Erythroblast (primary cell): ENCODE data around the gene GNA12.
"Not testable (repeated sequence)": the region's sequence is repeated elsewhere in the genome, so short reads cannot be mapped to it uniquely, and the experiment has no call there.

Experiments used
- DNase-seq, 2 experiments: peaks; one replicate each; lab custom pipeline; 2025; lab: John Stamatoyannopoulos, UW
- GATA1 ChIP-seq: IDR thresholded peaks from 2 replicates; pipeline ENCODE4 v1.6.1; 2011; ENCODE audit warnings: low read depth, mild to moderate bottlenecking, control low read depth, low read length, moderate library complexity
- POLR2A ChIP-seq: IDR thresholded peaks from 2 replicates; pipeline ENCODE4 v1.6.1; 2011; ENCODE audit warnings: mild to moderate bottlenecking, low read length

The GNA12 gene

GRCh38 chr7:2724453-2725177 lies 119.5 kb downstream of the GNA12 start:
- no peak for DNase-seq

DNA sequence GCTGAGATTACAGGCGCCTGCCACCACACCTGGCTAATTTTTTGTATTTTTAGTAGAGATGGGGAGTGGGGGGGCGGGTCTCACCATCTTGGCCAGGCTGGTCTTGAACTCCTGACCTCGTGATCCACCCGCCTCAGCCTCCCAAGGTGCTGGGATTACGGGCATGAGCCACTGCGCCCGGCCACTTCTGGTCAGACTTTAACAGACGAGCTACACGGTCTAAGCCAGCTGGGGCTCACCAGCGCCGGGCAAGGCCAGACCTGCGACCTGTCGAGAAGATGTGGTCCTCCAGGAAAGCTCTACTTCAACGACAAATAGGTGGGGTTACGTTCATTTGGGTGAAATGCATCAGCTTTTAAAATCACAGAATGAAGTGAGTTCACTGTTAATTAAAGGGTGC lies 120.1 kb downstream of the GNA12 start:
- not testable (repeated sequence) for DNase-seq

More at GRCh38 chr7:2724453-2725177, 119.5 kb downstream of the GNA12 start:
- TF ChIP-seq POLR2A (no peak), GATA1 (no peak)

DNA sequence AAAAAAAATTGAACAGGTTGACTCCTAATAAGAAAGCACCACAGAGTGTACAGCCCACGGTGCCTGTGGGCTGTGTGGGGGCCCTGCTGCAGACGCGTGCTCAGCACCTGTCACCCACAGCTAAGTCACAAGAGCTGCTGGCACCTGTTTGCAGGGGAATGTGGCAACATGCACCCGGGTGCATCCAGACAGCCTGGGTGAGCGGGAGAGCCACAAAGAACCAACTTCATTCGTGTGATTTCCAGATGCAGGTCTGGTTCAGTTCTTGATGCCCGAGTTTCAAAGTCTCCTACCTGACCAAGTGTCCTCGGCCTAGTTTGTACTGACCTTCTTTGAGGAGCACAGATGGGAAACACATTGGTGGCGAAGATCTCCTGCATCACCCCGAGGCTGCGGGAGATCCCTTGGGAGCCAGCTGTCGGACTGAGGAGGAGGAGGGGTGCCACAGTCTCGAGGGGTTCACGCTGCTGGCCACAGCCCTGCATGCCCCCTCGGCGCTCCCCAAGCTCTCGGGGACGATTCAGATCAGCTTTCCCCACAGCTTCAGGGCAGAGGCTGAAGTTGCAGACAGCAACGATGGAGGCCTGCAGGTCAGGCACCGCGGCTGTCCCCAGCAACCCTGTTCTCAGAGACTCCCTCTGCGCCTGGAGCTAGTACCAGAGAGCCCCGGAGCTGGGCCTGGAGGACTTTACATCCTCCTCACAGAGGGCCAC lies 120.8 kb downstream of the GNA12 start:
- TF ChIP-seq POLR2A = no peak
- no peak for DNase-seq

- DNase-seq = no peak
- no peak for TF ChIP-seq GATA1
- TF ChIP-seq POLR2A = no peak
Observed at GRCh38 chr7:2722591-2722990, 121.5 kb downstream of the GNA12 start.

- no peak for DNase-seq
- TF ChIP-seq GATA1 (no peak), POLR2A (no peak)
Observed at GRCh38 chr7:2721842-2722241, 122.3 kb downstream of the GNA12 start.

DNA sequence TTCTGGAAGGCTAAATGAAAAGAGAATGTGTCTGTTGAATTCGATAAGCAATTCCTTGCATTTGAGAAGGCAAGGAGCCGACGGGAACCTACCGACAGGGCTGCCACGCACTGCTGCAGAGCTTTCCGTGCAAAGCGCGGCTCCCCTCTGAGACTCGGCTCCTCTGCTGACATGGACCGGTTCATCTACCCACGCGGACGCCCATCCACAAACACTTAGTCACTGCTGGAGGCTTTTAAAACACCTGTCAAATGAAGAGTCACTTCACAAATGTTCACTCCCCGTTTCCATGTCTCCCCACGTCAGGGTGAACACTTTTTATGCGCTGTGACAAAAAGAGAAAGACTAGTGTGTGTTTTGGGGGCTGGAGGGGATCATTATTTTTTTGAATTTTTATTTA lies 124.1 kb downstream of the GNA12 start:
- no peak for DNase-seq
- TF ChIP-seq POLR2A (no peak), GATA1 (no peak)

DNA sequence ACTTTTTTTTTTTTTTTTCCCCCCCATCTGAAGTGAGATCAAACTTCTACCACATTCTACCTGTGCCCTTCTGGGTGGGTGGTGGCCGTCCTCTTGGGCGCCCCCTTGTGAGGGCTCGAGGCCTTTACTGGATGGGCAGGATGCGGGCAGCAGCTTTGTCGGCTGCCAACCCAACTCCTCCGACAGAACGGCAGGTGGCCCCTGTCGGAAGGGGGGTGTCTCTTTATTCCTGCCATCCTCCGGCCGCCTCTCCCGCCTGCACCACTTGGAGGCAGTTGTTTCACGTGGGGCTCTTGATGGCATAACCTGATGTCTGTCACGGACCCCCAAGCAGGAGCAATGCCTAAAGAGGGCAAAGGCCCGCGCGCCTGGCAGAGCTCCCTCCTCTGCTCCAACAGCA lies 125.1 kb downstream of the GNA12 start:
- TF ChIP-seq GATA1 = no peak
- TF ChIP-seq POLR2A = no peak
- peak; percentile 29 to 67 for DNase-seq

DNA sequence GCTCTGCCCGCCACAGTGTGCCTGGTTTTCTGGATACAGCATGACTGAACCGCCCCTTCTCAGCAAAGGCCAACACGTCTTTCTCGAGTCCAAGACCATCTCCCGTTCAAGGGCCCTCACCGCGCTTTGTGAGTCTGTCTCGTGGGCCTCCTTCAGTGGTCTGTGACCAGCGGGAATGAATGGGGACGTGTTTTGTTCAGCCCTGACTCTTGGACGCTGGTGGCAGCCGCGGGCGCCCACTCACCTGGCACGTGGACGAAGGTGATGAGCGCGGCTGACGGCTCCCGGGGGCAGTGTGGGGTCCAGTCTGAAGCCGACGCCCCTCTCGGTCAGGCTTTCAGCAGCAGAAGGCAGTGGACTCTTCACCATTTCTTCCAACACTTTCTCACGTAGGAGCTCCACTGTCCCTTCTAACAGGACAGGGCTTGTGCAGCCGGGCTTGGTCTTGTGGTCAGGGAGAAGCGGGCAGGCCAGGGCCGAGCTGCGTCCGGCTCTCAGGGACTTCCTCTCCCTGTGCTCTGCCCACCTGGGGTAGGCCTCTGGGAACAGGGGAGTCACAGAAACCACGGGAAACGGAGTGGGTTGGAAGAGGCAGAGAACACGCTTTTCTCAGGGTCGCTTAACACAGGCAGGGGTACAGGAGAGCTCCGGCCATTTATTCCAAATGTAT lies 125.7 kb downstream of the GNA12 start:
- no peak for DNase-seq
- TF ChIP-seq POLR2A = no peak
- no peak for TF ChIP-seq GATA1

- peak; percentile 72 to 77 for DNase-seq
- TF ChIP-seq GATA1 (no peak), POLR2A (no peak)
Observed at GRCh38 chr7:2717293-2718261, 126.5 kb downstream of the GNA12 start.

DNA sequence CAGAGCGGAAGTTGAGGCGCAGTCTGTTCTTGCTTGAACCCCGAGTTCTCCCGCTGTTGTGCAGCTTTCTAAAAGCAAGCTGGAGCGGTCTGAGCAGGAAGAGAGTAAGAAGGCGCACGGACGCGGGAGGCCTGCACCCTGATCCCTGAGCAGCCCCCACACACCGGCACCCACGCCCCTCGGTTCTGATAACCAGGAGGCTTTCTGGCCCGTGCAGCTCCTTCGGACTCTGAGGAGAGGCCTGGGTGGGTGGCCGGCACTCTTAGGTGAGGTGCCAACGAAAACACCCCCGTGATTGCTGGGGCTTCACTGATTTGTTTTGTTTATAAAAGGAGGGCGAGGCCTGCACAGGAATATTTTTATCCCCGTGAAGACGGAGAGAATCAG lies 127.2 kb downstream of the GNA12 start:
- TF ChIP-seq GATA1 = no peak
- TF ChIP-seq POLR2A = no peak
- no peak for DNase-seq

- TF ChIP-seq GATA1 (no peak), POLR2A (no peak)
- no peak for DNase-seq
Observed at GRCh38 chr7:2716488-2716887, 127.6 kb downstream of the GNA12 start.

DNA sequence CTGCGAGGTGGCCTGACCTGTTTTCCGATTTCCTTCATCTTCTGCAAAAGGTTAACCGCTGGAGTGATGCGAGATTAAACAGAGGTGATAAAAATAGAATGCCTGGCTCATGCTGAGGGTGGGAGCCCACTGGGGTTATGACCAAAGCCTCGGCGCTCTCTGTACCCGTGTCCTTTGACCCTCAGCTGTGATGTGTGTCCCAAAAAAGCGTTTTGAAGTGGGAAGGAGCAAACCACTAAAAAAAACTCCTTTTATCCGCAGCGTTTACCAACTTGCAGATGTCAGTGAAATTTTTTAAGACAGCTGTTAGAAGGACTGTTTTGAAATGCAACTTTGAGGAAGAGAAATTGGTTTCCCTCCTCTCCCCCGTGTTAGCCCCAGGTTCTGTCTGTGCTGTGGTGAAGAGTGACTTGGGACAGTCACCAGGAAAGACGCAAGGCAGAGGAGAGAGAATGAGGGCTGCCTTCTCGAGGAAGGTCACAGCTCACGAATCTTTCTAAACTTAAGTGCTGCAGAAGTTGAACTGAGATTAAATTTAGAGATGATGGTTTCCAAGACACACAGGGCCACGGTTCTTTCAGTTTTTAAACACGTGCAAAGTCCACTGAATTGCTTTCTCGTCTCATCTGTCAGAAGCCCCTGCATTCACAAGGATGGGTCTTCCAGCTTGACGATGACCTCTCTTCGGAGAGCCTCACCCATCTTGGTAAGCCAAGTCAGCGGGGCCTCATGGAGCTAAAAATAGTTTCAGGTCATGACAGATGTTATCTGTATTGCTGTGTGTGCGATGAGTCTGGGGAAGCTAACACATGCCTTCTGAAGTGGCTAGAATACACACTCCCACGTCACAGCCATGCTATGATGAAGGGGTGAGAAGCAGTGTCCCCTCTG lies 128.5 kb downstream of the GNA12 start:
- peak in 1 of 2 experiments; percentile 14 for DNase-seq
- no peak for TF ChIP-seq GATA1
- no peak for TF ChIP-seq POLR2A

DNA sequence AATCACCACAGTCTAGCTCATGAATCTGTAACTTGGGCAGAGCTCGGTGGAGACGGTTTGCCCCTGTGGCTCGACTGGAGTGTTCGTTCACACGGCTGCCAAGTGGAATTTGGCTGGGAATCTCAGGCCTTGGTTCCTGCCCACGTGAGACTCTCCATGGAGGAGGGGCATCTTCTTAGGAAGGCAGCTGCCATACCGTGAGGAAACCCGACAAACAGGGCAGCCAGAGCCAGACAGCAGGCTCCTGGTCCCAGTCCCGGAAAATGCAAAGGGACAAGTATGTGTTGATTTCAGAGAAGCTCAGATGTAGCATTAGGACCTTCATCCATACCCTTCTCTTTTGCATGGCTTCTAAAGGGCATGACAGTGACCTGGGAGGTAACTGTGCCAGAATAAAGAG lies 129.5 kb downstream of the GNA12 start:
- TF ChIP-seq GATA1 = no peak
- TF ChIP-seq POLR2A = no peak
- DNase-seq = no peak

- no peak for TF ChIP-seq GATA1
- no peak for TF ChIP-seq POLR2A
- no peak for DNase-seq
Observed at GRCh38 chr7:2713978-2714377, 130.1 kb downstream of the GNA12 start.
